Nephron progenitor cell (in vitro differentiated cells): Measurements from ENCODE around the gene PTPN22.

Experiments used
- DNase-seq: peaks from one replicate; pipeline ENCODE4 v3.0.0; 2021
- H3K27ac Mint-ChIP-seq: 2 replicates; pipeline ENCODE4 v1.8.0; 2021; ENCODE audit warnings: mild to moderate bottlenecking, moderate library complexity, mixed read lengths
- H3K27me3 Mint-ChIP-seq: 2 replicates; pipeline ENCODE4 v1.8.0; 2021; ENCODE audit warnings: mild to moderate bottlenecking, low read depth, mixed read lengths; ENCODE audit not compliant: poor library complexity
- H3K36me3 Mint-ChIP-seq: 2 replicates; pipeline ENCODE4 v1.8.0; 2021; ENCODE audit warnings: low read depth, mixed read lengths
- H3K4me1 Mint-ChIP-seq: 2 replicates; pipeline ENCODE4 v1.8.0; 2021; ENCODE audit warnings: mixed read lengths
- H3K4me3 Mint-ChIP-seq: 2 replicates; pipeline ENCODE4 v1.8.0; 2021; ENCODE audit warnings: mild to moderate bottlenecking, moderate library complexity, mixed read lengths
- H3K9me3 Mint-ChIP-seq: 2 replicates; pipeline ENCODE4 v1.8.0; 2021; ENCODE audit warnings: mild to moderate bottlenecking, moderate library complexity, mixed read lengths
- TF ChIP-seq, protein P1 (sequence below): fragments of 200-600 bp; sonication (generic); IDR thresholded peaks from 2 replicates; pipeline ENCODE4 v1.5.0; 2021; ENCODE audit warnings: antibody characterized with exemption

The PTPN22 gene

GRCh38 chr1:113912594-113913311 is 41.2 kb upstream of the PTPN22 start:
- TF ChIP-seq, protein P1, sequence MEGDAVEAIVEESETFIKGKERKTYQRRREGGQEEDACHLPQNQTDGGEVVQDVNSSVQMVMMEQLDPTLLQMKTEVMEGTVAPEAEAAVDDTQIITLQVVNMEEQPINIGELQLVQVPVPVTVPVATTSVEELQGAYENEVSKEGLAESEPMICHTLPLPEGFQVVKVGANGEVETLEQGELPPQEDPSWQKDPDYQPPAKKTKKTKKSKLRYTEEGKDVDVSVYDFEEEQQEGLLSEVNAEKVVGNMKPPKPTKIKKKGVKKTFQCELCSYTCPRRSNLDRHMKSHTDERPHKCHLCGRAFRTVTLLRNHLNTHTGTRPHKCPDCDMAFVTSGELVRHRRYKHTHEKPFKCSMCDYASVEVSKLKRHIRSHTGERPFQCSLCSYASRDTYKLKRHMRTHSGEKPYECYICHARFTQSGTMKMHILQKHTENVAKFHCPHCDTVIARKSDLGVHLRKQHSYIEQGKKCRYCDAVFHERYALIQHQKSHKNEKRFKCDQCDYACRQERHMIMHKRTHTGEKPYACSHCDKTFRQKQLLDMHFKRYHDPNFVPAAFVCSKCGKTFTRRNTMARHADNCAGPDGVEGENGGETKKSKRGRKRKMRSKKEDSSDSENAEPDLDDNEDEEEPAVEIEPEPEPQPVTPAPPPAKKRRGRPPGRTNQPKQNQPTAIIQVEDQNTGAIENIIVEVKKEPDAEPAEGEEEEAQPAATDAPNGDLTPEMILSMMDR, result no peak
- Mint-ChIP-seq H3K9me3 (no peaks in the 10 kb centered on the region), H3K27me3 (peaks cover 3% of the 10 kb centered on the region), H3K36me3 (peaks cover 34% of the 10 kb centered on the region), H3K27ac (peak overlapping the region; percentile 56), H3K4me3 (no peak overlapping the region), H3K4me1 (no peaks in the 10 kb centered on the region)
- no peak for DNase-seq

- Mint-ChIP-seq H3K4me3 (peak overlapping the region; percentile 99), H3K27ac (peak overlapping the region; percentile 84), H3K36me3 (peaks cover 25% of the 10 kb centered on the region), H3K4me1 (peaks cover 22% of the 10 kb centered on the region), H3K27me3 (peaks cover 3% of the 10 kb centered on the region), H3K9me3 (no peaks in the 10 kb centered on the region)
- TF ChIP-seq, protein P1, result no peak
- peak; percentile 30 for DNase-seq
Observed at GRCh38 chr1:113905435-113905861, 33.9 kb upstream of the PTPN22 start.

GRCh38 chr1:113904674-113905434 is 33.3 kb upstream of the PTPN22 start, which contains the start of the genes AP4B1 and DCLRE1B:
TSS of gene AP4B1 (minus strand) at chr1:113904799. CDS start at chr1:113904717, 82 bp downstream.
TSS of gene DCLRE1B (plus strand) at chr1:113905326. CDS start at chr1:113905587, 261 bp downstream.
- H3K4me3 Mint-ChIP-seq, result peak within 1 kb of the TSS; percentile 99
- peak; percentile 95 for DNase-seq
- TF ChIP-seq, protein P1, result no peak
- peaks cover 25% of the 10 kb centered on the region for H3K36me3 Mint-ChIP-seq
- peaks cover 22% of the 10 kb centered on the region for H3K4me1 Mint-ChIP-seq
- peak within 1 kb of the TSS; percentile 98 for H3K27ac Mint-ChIP-seq
- H3K9me3 Mint-ChIP-seq, result no peaks in the 10 kb centered on the region
- H3K27me3 Mint-ChIP-seq, result peaks cover 3% of the 10 kb centered on the region

DNA sequence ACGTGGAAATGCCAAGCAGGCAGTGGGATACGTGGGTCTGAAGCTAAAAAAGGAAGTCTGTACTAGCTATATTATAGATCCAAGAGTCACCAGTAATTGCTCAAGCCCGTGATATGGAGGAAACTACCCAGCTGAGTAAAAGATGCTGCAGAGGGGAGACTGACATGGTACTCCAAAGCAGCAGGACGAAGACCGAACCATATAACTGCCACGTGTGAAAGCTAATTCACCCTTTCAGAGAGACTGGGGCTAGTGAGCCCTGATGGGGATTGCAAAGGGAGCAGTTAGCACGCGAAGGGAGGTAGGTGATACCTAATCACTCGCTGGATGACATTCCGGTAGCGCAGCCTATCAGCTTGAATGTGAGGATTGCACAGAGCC is 32.8 kb upstream of the PTPN22 start:
- H3K27ac Mint-ChIP-seq, result peak overlapping the region; percentile 98
- H3K27me3 Mint-ChIP-seq, result peaks cover 3% of the 10 kb centered on the region
- H3K9me3 Mint-ChIP-seq, result no peaks in the 10 kb centered on the region
- H3K4me3 Mint-ChIP-seq, result peak overlapping the region; percentile 99
- H3K36me3 Mint-ChIP-seq, result peaks cover 29% of the 10 kb centered on the region
- TF ChIP-seq, protein P1, result no peak
- H3K4me1 Mint-ChIP-seq, result peaks cover 22% of the 10 kb centered on the region
- no peak for DNase-seq

- TF ChIP-seq, protein P1, result no peak
- peaks cover 3% of the 10 kb centered on the region for H3K27me3 Mint-ChIP-seq
- H3K4me3 Mint-ChIP-seq, result peak overlapping the region; percentile 99
- H3K4me1 Mint-ChIP-seq, result peaks cover 22% of the 10 kb centered on the region
- H3K36me3 Mint-ChIP-seq, result peaks cover 32% of the 10 kb centered on the region
- peak overlapping the region; percentile 98 for H3K27ac Mint-ChIP-seq
- H3K9me3 Mint-ChIP-seq, result no peaks in the 10 kb centered on the region
- no peak for DNase-seq
Observed at GRCh38 chr1:113903501-113904292, 32.2 kb upstream of the PTPN22 start.
